ENCODE measurements around the gene NCMAP.
"Not testable (repeated sequence)": the region's sequence is repeated elsewhere in the genome, so short reads cannot be mapped to it uniquely, and the experiment has no call there.

Gene NCMAP

DNA sequence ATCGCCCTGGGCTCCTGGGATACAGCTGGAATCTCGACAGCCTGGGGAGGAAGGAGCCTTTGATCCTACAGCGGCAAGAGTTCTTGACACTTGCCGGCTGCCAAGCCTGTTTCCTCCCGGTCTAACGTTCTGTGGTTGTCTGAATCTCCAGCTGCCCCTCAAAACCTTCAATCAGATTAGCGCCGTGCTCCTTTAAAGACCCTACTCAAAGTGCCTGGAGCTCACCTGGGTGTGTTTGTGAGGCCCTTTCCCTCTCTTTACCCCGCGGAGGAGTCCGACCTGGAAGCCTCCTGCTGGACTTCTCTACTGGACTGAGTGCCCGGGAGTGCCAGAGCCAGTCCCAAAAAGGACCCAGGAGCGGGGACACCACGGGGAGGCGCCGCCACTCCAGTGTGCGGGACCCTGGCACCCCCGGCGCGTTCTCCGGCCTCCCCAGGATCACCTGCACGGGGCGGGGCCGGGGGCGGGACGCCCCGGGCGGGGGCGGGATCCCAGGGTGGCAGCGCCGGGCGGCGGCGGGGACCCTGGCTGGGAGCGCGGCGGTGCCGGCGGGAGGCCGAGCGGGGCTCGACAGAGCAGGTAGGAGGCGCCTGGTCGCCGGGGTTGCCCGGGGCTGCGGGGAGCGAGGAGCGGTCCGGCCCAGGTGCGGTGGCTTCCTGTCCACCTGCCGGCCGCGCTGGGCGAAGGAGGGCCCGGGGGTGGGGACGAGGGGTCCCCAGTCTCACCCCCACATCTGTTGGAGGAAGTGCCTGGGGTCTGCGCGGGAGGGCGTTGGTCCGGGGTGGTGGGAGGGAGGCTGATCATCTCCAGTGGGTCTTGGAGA, at the start of gene NCMAP:
TSS of gene NCMAP (plus strand) at position 497 of the 823 bp plus-strand sequence. CDS start 39,344 bp downstream, outside the sequence.
- H3K27me3 ChIP-seq (ENCODE audit: control insufficient read depth, insufficient read depth, low read length), result peaks cover 42% of the 10 kb centered on the region
- H3K4me1 ChIP-seq (ENCODE audit: control insufficient read depth, insufficient read depth, low read length), result peaks cover 18% of the 10 kb centered on the region
- peak within 1 kb of the TSS; percentile 63 for H3K4me3 ChIP-seq (ENCODE audit: low read depth, low read length)
- no peaks in the 10 kb centered on the region for H3K9me3 ChIP-seq (ENCODE audit: control insufficient read depth, insufficient read depth, low read length)
- H3K36me3 ChIP-seq (ENCODE audit: control insufficient read depth, insufficient read depth, low read length), result no peaks in the 10 kb centered on the region
- H3K27ac ChIP-seq (ENCODE audit: low read depth, low read length), result no peak within 1 kb of the TSS
- no peak within 1 kb of the TSS for H3K9ac ChIP-seq (ENCODE audit: low read depth, low read length)

- Histone ChIP-seq H3K4me3 (ENCODE audit: low read depth, low read length) (no peak overlapping the region), H3K27me3 (ENCODE audit: control insufficient read depth, insufficient read depth, low read length) (no peaks in the 10 kb centered on the region), H3K9ac (ENCODE audit: low read depth, low read length) (peak overlapping the region; percentile 1; the same call in 1 of the 2 replicates)
These were observed 49.1 kb upstream of the NCMAP start for GRCh38 chr1:24506691-24507381.

DNA sequence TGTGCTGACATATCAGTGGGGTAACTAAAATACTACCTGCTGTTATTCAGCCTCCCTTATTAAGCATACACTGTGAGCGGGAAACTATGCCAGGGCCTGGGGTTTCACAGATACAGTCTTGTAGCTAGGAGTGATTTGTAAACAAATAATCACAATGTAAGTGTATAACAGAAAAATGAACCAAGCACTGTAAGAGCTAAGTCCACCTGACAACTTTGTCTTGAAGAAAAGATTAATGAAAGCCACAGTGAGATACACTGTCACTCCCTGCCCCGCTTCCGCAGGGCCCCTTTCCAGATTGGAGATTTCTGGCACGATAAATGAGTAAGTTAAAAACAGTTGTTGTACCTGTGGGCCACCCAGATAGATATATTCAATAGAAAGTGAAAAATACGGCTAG, 48.5 kb upstream of the NCMAP start:
- Histone ChIP-seq H3K9me3 (ENCODE audit: control insufficient read depth, insufficient read depth, low read length) (no peaks in the 10 kb centered on the region), H3K27ac (ENCODE audit: low read depth, low read length) (peak overlapping the region; percentile 91), H3K4me1 (ENCODE audit: control insufficient read depth, insufficient read depth, low read length) (peaks cover 33% of the 10 kb centered on the region), H3K4me3 (ENCODE audit: low read depth, low read length) (no peak overlapping the region), H3K9ac (ENCODE audit: low read depth, low read length) (0 out of 2 replicates have a peak overlapping the region, but pooled peaks have one; percentile 1), H3K27me3 (ENCODE audit: control insufficient read depth, insufficient read depth, low read length) (no peaks in the 10 kb centered on the region), H3K36me3 (ENCODE audit: control insufficient read depth, insufficient read depth, low read length) (no peaks in the 10 kb centered on the region; the same call in 1 of the 2 replicates)

More at GRCh38 chr1:24506691-24507381, 49.1 kb upstream of the NCMAP start:
- H3K4me1 ChIP-seq (ENCODE audit: control insufficient read depth, insufficient read depth, low read length), result peaks cover 34% of the 10 kb centered on the region
- no peaks in the 10 kb centered on the region; the same call in 1 of the 2 replicates for H3K36me3 ChIP-seq (ENCODE audit: control insufficient read depth, insufficient read depth, low read length)
- peak overlapping the region; percentile 91 for H3K27ac ChIP-seq (ENCODE audit: low read depth, low read length)
- H3K9me3 ChIP-seq (ENCODE audit: control insufficient read depth, insufficient read depth, low read length), result no peaks in the 10 kb centered on the region

DNA sequence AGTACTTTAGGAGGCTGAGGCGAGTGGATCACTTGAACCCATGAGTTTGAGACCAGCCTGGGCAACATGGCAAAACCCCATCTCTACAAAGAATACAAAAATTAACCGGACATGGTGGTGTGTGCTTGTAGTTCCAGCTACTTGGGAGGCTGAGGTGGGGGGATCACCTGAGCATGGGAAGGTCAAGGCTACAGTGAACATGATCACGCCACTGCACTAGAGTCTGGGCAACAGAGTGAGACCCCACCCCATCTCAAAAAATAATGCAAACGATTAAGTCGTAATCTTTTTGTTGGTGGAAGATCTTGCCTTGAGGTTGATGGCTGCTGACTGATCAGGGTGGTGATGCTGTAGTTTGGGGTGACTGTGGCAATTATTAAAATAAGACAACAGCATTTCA, 47.0 kb upstream of the NCMAP start:
- Histone ChIP-seq H3K9ac (ENCODE audit: low read depth, low read length) (no peak overlapping the region), H3K27me3 (ENCODE audit: control insufficient read depth, insufficient read depth, low read length) (no peaks in the 10 kb centered on the region), H3K4me1 (ENCODE audit: control insufficient read depth, insufficient read depth, low read length) (peaks cover 30% of the 10 kb centered on the region), H3K27ac (ENCODE audit: low read depth, low read length) (no peak overlapping the region), H3K36me3 (ENCODE audit: control insufficient read depth, insufficient read depth, low read length) (no peaks in the 10 kb centered on the region; the same call in 1 of the 2 replicates), H3K9me3 (ENCODE audit: control insufficient read depth, insufficient read depth, low read length) (no peaks in the 10 kb centered on the region), H3K4me3 (ENCODE audit: low read depth, low read length) (no peak overlapping the region)

DNA sequence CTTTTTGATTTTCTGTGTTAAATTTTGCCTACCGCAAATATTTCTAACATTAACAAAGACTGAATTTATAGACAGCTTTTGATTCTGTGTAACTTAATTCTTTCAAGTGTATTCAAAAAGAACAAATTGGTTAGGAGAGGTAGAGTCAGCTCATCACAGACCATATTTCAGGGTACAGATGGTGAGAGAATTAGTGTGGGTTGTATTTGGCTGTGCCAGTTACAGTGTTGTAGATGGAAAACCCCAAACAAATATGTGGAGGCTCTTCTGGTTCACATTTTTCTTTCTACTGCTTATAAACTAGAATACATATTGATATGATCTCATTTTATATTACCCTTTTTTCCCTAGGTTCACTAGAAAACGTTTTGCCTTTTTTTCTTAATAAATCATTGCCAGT, 42.2 kb upstream of the NCMAP start:
- Histone ChIP-seq H3K36me3 (ENCODE audit: control insufficient read depth, insufficient read depth, low read length) (no peaks in the 10 kb centered on the region; the same call in none of the 2 replicates), H3K27me3 (ENCODE audit: control insufficient read depth, insufficient read depth, low read length) (no peaks in the 10 kb centered on the region), H3K4me3 (ENCODE audit: low read depth, low read length) (no peak overlapping the region), H3K4me1 (ENCODE audit: control insufficient read depth, insufficient read depth, low read length) (no peaks in the 10 kb centered on the region; the same call in 1 of the 2 replicates), H3K9me3 (ENCODE audit: control insufficient read depth, insufficient read depth, low read length) (no peaks in the 10 kb centered on the region), H3K27ac (ENCODE audit: low read depth, low read length) (no peak overlapping the region), H3K9ac (ENCODE audit: low read depth, low read length) (no peak overlapping the region)

DNA sequence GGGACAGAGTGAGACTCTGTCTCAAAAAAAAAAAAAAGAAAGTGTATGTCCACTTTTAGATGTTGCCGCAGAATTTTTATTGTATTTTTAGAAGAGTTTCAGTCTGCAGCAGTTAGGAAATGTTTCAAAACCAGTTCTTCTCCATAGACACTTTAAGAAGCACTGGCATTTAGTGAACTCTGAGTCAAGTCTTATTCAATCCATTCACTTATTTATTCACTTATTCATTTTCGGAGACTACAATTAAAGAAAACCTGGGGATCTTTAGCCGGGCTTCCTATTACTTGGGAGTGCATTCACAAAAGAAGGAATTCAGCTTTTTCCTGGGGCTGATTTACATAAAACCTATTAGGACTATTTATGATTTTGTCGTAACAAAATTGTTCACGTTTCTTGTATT, 40.9 kb upstream of the NCMAP start:
- H3K4me3 ChIP-seq (ENCODE audit: low read depth, low read length), result no peak overlapping the region
- H3K9me3 ChIP-seq (ENCODE audit: control insufficient read depth, insufficient read depth, low read length), result no peaks in the 10 kb centered on the region
- H3K27ac ChIP-seq (ENCODE audit: low read depth, low read length), result no peak overlapping the region
- no peaks in the 10 kb centered on the region; the same call in none of the 2 replicates for H3K36me3 ChIP-seq (ENCODE audit: control insufficient read depth, insufficient read depth, low read length)
- H3K9ac ChIP-seq (ENCODE audit: low read depth, low read length), result no peak overlapping the region
- no peaks in the 10 kb centered on the region for H3K27me3 ChIP-seq (ENCODE audit: control insufficient read depth, insufficient read depth, low read length)
- H3K4me1 ChIP-seq (ENCODE audit: control insufficient read depth, insufficient read depth, low read length), result no peaks in the 10 kb centered on the region; the same call in 1 of the 2 replicates

GRCh38 chr1:24515671-24516209, 40.1 kb upstream of the NCMAP start:
- H3K27ac ChIP-seq (ENCODE audit: low read depth, low read length); H3K9ac ChIP-seq (ENCODE audit: low read depth, low read length); H3K27me3 ChIP-seq (ENCODE audit: control insufficient read depth, insufficient read depth, low read length); H3K36me3 ChIP-seq (ENCODE audit: control insufficient read depth, insufficient read depth, low read length); H3K9me3 ChIP-seq (ENCODE audit: control insufficient read depth, insufficient read depth, low read length); H3K4me1 ChIP-seq (ENCODE audit: control insufficient read depth, insufficient read depth, low read length); H3K4me3 ChIP-seq (ENCODE audit: low read depth, low read length): not testable (repeated sequence)

GRCh38 chr1:24516506-24516905, 39.4 kb upstream of the NCMAP start:
- Histone ChIP-seq H3K9ac (ENCODE audit: low read depth, low read length) (no peak overlapping the region), H3K36me3 (ENCODE audit: control insufficient read depth, insufficient read depth, low read length) (no peaks in the 10 kb centered on the region; the same call in 1 of the 2 replicates), H3K4me1 (ENCODE audit: control insufficient read depth, insufficient read depth, low read length) (no peaks in the 10 kb centered on the region), H3K4me3 (ENCODE audit: low read depth, low read length) (no peak overlapping the region), H3K27me3 (ENCODE audit: control insufficient read depth, insufficient read depth, low read length) (no peaks in the 10 kb centered on the region), H3K9me3 (ENCODE audit: control insufficient read depth, insufficient read depth, low read length) (no peaks in the 10 kb centered on the region), H3K27ac (ENCODE audit: low read depth, low read length) (no peak overlapping the region)

GRCh38 chr1:24517898-24518297, 38.0 kb upstream of the NCMAP start:
- Histone ChIP-seq H3K4me3 (ENCODE audit: low read depth, low read length) (no peak overlapping the region), H3K27ac (ENCODE audit: low read depth, low read length) (no peak overlapping the region), H3K36me3 (ENCODE audit: control insufficient read depth, insufficient read depth, low read length) (no peaks in the 10 kb centered on the region; the same call in 1 of the 2 replicates), H3K9ac (ENCODE audit: low read depth, low read length) (no peak overlapping the region), H3K9me3 (ENCODE audit: control insufficient read depth, insufficient read depth, low read length) (no peaks in the 10 kb centered on the region), H3K4me1 (ENCODE audit: control insufficient read depth, insufficient read depth, low read length) (no peaks in the 10 kb centered on the region), H3K27me3 (ENCODE audit: control insufficient read depth, insufficient read depth, low read length) (no peaks in the 10 kb centered on the region)

GRCh38 chr1:24520282-24520681, 35.6 kb upstream of the NCMAP start:
- H3K27me3 ChIP-seq (ENCODE audit: control insufficient read depth, insufficient read depth, low read length); H3K9ac ChIP-seq (ENCODE audit: low read depth, low read length); H3K9me3 ChIP-seq (ENCODE audit: control insufficient read depth, insufficient read depth, low read length); H3K4me1 ChIP-seq (ENCODE audit: control insufficient read depth, insufficient read depth, low read length); H3K27ac ChIP-seq (ENCODE audit: low read depth, low read length); H3K4me3 ChIP-seq (ENCODE audit: low read depth, low read length); H3K36me3 ChIP-seq (ENCODE audit: control insufficient read depth, insufficient read depth, low read length): not testable (repeated sequence)

DNA sequence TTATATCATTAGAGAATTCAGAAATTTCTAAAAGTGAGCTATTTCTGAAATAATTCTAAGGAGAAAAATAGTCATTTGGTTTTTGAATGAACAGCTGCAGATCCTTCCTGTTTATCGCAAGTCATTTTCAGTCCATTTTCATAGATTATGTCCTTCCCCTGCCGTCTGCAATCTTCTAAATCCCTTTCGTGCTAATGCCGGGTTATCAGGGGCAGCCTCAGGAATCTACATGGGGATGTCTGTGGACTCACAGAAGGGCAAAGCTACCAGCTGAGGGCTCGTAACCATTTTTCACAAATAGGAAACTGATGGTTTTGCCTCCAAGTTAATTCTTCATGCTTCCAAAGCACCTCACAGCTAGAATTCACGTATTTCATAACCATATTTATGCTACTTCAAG, 30.3 kb upstream of the NCMAP start:
- no peaks in the 10 kb centered on the region for H3K4me1 ChIP-seq (ENCODE audit: control insufficient read depth, insufficient read depth, low read length)
- H3K9me3 ChIP-seq (ENCODE audit: control insufficient read depth, insufficient read depth, low read length), result no peaks in the 10 kb centered on the region
- no peak overlapping the region for H3K27ac ChIP-seq (ENCODE audit: low read depth, low read length)
- no peaks in the 10 kb centered on the region for H3K27me3 ChIP-seq (ENCODE audit: control insufficient read depth, insufficient read depth, low read length)
- H3K36me3 ChIP-seq (ENCODE audit: control insufficient read depth, insufficient read depth, low read length), result no peaks in the 10 kb centered on the region
- no peak overlapping the region for H3K9ac ChIP-seq (ENCODE audit: low read depth, low read length)
- H3K4me3 ChIP-seq (ENCODE audit: low read depth, low read length), result no peak overlapping the region
